Limb (tissue), 2 donors: ENCODE data around the gene ICOS.

Experiments used
- DNase-seq, 2 donors: peaks; one replicate each; pipeline ENCODE4 v3.0.0-alpha.2; 2016; ENCODE audit errors: extremely low spot score in 2 of 2

The ICOS gene

GRCh38 chr2:204008352-204008751 lies 71.8 kb downstream of the ICOS start:
- DNase-seq: no peak

- no peak for DNase-seq
These were observed 74.3 kb downstream of the ICOS start for GRCh38 chr2:204010628-204011560.
